H7 (cell line): Measurements from ENCODE around the gene NBEA. TPM values are rescaled to one million over a fixed set of nuclear protein-coding genes. Genes with fewer than 3 reads are reported as not detected.
A peak's percentile ranks its signal among the peaks of the same experiment; 100 is the strongest.
"Not testable (repeated sequence)": the region's sequence is repeated elsewhere in the genome, so short reads cannot be mapped to it uniquely, and the experiment has no call there.

ENCODE experiments used
- DNase-seq: peaks from one replicate; pipeline ENCODE4 v3.0.0; 2012
- H3K27me3 ChIP-seq: 2 replicates; pipeline ENCODE4 v1.6.0; 2011; ENCODE audit warnings: mild to moderate bottlenecking, low read length; ENCODE audit not compliant: control insufficient read depth, insufficient read depth
- H3K36me3 ChIP-seq: replicated peaks from 2 replicates; pipeline ENCODE4 v1.5.1; 2011; ENCODE audit warnings: low read length; ENCODE audit not compliant: control insufficient read depth, insufficient read depth
- H3K4me3 ChIP-seq: 2 replicates; pipeline ENCODE4 v1.5.1; 2011; ENCODE audit warnings: low read depth, mild to moderate bottlenecking, control low read depth, low read length, moderate library complexity; ENCODE audit not compliant: insufficient read depth
- total RNA-seq: library from RNA; depleted of rRNA; stranded (reverse); fragments of >200 nt; shearing (Covaris generic); gene quantifications from 2 replicates; pipeline ENCODE4 v1.2.3, GENCODE V29; 2014; rRNA removed

NBEA gene
- 11.8 and 16.1 TPM in 2 replicates for total RNA-seq

DNA sequence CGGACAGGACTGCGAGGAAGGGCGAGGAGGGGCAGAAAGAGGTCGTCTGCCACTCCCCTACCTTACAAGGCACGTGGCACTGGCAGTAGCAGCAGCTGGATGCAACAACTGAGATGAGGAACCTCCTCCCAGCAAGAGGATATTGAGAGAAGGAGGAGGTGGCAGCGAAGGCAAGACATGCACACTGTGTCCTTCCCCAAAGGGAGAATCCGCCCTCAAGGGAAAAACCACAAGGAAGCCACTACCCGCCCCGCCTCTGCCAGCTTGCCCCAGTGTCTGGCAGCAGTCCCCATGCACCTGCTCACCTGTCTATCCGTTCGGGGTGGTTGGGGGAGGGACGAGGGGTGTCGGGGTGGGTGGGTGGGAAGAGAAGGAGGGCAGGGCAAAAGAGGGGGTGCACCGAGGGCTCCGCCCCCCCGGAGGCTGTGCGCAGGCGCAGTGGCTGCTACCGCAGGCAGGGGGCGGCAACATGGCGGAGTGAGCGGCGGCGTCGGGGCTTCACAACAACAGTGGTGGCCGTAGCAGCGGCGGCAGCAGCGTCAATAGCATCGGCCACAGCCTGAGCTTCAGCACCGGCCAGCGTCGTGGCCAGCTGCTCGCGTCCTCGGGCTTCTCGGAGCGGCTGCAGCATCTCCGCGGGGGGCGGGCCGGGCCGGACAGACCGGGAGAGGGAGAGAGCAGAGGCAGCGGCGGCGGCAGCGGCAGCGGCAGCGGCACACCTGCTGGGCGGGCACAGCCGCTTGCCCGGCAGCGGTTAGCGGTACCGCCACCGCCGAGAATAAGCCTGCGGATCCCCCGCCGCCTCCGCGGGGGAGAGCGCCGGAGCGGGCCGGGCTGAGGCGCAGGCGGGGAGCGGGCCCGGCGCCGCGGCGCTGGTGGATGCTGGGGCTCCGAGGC is at the start of gene NBEA:
Gene NBEA, plus strand, starts transcription at position 436 of the 897 bp plus-strand sequence. CDS start 551 bp downstream, outside the sequence.
- Histone ChIP-seq H3K27me3 (no peaks in the 10 kb centered on the region; the same call in 1 of the 2 replicates), H3K36me3 (no peaks in the 10 kb centered on the region), H3K4me3 (peak within 1 kb of the TSS; percentile 78)
- DNase-seq, result peak; percentile 91

- Histone ChIP-seq H3K36me3 (no peaks in the 10 kb centered on the region), H3K4me3 (no peak overlapping the region), H3K27me3 (no peaks in the 10 kb centered on the region; the same call in 1 of the 2 replicates)
- no peak for DNase-seq
These were observed 47.3 kb upstream of the NBEA start for GRCh38 chr13:34894756-34895155.

DNA sequence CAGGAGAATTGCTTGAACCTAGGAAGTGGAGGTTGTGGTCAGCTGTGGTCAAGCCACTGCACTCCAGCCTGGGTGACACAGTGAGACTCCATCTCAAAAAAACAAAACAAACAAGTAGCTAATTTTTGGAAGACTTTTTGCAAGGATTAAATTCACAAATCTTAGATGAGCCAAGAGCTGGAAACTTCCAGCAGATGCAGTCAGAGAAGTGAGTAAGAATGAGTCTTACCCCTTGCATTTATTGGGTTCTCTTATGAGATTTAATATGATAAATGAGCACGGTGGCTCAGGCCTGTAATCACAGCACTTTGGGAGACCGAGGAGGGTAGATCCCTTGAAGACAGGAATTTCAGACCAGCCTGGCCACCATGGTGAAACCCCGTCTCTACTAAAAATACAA is 44.9 kb upstream of the NBEA start:
- H3K36me3 ChIP-seq, result no peaks in the 10 kb centered on the region
- DNase-seq, result no peak
- no peak overlapping the region for H3K4me3 ChIP-seq
- no peaks in the 10 kb centered on the region; the same call in 1 of the 2 replicates for H3K27me3 ChIP-seq

GRCh38 chr13:34899888-34900287 is 42.2 kb upstream of the NBEA start:
- no peak for DNase-seq
- Histone ChIP-seq H3K36me3 (no peaks in the 10 kb centered on the region), H3K27me3 (peaks cover 1% of the 10 kb centered on the region; the same call in 1 of the 2 replicates), H3K4me3 (no peak overlapping the region)

DNA sequence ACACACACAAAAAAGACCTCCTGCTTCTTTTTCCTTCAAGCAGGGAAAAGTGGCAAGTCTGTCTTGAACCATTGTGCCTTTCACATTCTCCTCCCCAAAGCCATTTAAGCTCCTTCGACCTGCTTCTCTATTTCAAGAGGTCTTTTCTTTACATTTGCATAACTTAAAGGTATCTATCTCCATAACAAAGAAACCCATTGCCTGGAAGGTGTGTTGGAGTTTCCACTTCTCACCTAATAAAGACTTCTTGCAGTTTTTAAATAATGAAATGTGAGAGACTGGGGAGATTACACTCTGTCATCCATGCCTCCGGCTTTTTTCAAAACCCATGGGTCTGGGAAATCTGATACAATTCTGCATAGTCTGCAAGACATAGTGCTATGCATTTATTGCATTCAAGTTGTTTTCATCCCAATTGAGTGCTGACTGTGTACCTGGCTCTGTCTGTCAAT is 41.8 kb upstream of the NBEA start:
- H3K4me3 ChIP-seq, result no peak overlapping the region
- no peaks in the 10 kb centered on the region for H3K36me3 ChIP-seq
- DNase-seq, result peak; percentile 51
- H3K27me3 ChIP-seq, result peaks cover 1% of the 10 kb centered on the region; the same call in 1 of the 2 replicates

DNA sequence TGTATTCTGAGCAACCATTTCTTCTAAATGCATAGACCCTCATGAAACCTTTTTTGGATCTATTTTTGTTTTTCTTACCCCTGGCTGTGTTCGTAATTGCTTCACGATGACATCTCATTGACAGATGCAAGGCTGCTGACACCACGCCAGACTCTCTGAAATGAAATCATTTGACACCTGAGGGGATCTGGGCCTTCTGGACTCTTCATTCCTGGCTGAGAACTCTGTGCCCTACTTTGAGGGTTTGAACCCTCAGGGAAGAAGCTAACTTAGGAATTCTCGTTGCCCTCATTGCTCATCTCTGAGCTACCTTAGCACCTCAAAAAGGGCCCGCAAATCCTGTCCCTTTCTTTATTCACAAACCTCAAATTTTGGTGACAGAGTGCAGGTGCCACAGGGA is 40.5 kb upstream of the NBEA start:
- H3K4me3 ChIP-seq, result no peak overlapping the region
- no peak for DNase-seq
- H3K27me3 ChIP-seq, result peaks cover 1% of the 10 kb centered on the region; the same call in 1 of the 2 replicates
- no peaks in the 10 kb centered on the region for H3K36me3 ChIP-seq

DNA sequence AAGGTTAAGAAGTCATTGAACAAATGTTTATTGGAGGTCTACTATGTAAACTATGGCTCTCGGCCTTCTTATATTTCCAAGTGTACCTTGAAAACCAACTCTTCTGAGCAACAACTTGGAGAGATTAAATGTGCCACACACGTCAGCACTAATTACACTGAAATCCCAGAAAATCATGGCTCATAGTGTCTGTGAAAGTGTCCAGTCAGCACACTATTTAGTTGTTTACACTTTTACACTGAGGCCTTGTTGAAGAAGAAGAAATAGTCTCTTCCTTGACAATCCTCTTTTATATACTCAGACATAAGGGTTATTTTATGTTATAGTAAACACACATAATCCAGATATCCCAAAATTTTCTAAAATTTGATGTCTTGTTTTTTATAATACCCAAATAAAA is 30.9 kb upstream of the NBEA start:
- no peak overlapping the region for H3K4me3 ChIP-seq
- no peak for DNase-seq
- no peaks in the 10 kb centered on the region for H3K36me3 ChIP-seq
- no peaks in the 10 kb centered on the region for H3K27me3 ChIP-seq

DNA sequence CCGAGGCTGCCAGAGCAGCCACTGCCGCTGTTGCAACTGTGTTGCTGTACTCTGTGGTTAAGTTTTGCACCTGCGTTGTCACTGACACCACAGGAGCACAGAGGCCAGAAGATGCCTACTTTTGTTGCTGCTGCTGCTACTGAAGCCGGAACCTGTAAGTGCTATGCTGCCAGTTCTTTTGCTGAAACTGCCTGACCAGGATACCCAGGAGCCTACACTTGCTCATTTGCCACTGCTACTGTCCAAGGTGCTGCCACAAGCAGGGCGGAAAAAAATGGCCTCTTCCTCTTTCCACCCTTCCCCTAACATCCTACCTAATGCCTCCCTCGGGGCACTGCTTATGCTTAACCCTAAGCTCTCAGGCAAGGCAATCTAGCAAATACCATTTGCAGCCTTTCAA is 29.0 kb upstream of the NBEA start:
- Histone ChIP-seq H3K36me3 (no peaks in the 10 kb centered on the region), H3K4me3 (no peak overlapping the region), H3K27me3 (no peaks in the 10 kb centered on the region)
- DNase-seq, result no peak

- H3K36me3 ChIP-seq, result no peaks in the 10 kb centered on the region
- no peaks in the 10 kb centered on the region for H3K27me3 ChIP-seq
- peak; percentile 40 for DNase-seq
- H3K4me3 ChIP-seq, result no peak overlapping the region
These were observed 27.7 kb upstream of the NBEA start for GRCh38 chr13:34914416-34914815.

- H3K27me3 ChIP-seq, result no peaks in the 10 kb centered on the region
- no peaks in the 10 kb centered on the region for H3K36me3 ChIP-seq
- no peak overlapping the region for H3K4me3 ChIP-seq
- DNase-seq, result no peak
These were observed 15.6 kb upstream of the NBEA start for GRCh38 chr13:34926508-34926907.

DNA sequence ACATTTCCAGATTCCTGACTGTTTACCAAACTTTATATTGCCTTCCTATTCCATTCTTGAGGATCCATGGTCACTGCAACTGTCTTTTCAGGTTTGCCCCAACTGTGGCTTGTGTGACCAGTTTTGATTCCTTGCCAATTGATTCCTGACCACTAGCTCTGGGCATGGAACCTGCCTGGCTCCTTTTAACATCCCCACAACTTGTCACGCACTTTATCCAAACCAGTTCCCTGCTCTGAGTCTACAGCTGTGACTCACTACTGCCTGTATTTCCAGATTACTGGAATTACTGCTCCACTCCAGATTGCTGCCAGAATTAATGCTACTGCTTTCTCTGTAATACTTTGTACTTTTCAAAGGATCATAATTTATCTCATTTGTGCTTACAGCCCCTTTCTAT is 13.4 kb upstream of the NBEA start:
- not testable (repeated sequence) for H3K27me3 ChIP-seq, H3K36me3 ChIP-seq, H3K4me3 ChIP-seq, DNase-seq

DNA sequence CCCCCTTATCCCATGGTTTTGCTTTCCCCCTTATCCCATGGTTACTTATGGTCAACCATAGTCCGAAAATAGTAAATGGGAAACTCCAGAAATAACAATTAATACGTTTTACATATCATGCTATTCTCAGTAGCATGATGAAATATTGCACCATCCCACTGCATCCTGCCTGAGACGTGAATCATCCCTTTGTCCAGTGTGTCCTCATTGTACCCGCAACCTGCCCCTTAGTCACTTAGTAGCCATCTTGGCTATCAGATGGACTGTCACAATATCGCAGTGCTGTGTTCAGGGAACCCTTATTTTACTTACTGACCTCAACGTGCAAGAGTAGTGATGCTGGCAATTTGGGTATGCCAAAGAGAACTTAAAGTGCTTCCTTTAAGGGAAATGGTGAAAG is 10.5 kb upstream of the NBEA start:
- Histone ChIP-seq H3K27me3 (no peaks in the 10 kb centered on the region), H3K36me3 (no peaks in the 10 kb centered on the region), H3K4me3 (no peak overlapping the region)
- no peak for DNase-seq

GRCh38 chr13:34933349-34933748 is 8.7 kb upstream of the NBEA start:
- H3K4me3 ChIP-seq, result no peak overlapping the region
- H3K27me3 ChIP-seq, result no peaks in the 10 kb centered on the region
- H3K36me3 ChIP-seq, result no peaks in the 10 kb centered on the region
- DNase-seq, result no peak

DNA sequence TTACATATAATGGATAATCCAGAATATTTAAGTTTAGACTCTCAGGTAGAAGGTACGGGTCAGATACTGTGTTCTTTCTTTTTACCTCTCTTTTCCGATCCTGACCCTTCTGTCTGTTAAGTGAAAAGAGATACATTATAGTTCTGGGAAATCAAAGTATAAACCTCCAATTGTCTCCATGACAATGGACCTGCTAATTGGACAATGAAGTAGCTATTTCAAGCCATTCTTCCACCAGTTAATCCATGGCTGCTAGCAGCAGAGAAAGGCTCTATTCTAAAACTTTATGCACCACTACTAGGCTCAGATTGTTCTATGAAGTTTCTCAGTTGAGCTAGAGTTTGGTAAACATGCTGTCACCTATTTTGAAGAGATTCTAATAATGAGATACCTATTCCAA is 8.3 kb upstream of the NBEA start:
- Histone ChIP-seq H3K27me3 (no peaks in the 10 kb centered on the region), H3K36me3 (no peaks in the 10 kb centered on the region), H3K4me3 (no peak overlapping the region)
- no peak for DNase-seq

DNA sequence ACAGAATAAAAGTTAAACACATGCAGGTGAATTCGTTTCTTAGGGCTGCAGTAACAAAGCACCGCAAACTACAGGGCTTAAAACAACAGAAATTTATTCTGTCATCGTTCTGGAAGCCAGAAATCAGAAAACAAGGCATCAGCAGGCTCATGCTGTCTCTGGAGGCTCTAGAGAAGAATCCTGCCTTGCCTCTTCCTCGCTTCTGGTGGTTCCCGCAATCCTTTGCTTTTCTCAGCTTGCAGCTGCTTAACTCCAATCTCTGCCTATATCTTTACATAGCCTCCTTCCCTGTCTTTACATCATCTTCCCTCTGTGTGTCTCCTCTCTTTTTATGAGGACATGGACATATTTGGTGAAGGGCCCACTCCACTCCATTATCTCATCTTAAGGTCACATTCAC is 6.2 kb upstream of the NBEA start:
- Histone ChIP-seq H3K27me3 (no peaks in the 10 kb centered on the region), H3K36me3 (no peaks in the 10 kb centered on the region), H3K4me3 (no peak overlapping the region)
- no peak for DNase-seq
